COLO829 (cell line): ENCODE data around the gene GNGT2.
A peak's percentile ranks its signal among the peaks of the same experiment; 100 is the strongest.

Source experiments
- DNase-seq: peaks from one replicate; pipeline ENCODE4 v3.0.0; 2012; ENCODE audit warnings: low spot score

GNGT2 gene

GRCh38 chr17:49229076-49229804 is 18.9 kb upstream of the GNGT2 start:
- no peak for DNase-seq

GRCh38 chr17:49227436-49228261 is 17.3 kb upstream of the GNGT2 start:
- DNase-seq = peak; percentile 84

- DNase-seq = no peak
Observed at GRCh38 chr17:49226771-49227435, 16.5 kb upstream of the GNGT2 start.

GRCh38 chr17:49225554-49226236 is 15.3 kb upstream of the GNGT2 start:
- no peak for DNase-seq

GRCh38 chr17:49224997-49225337 is 14.6 kb upstream of the GNGT2 start:
- no peak for DNase-seq

- DNase-seq = no peak
Observed at GRCh38 chr17:49224198-49224996, 14.0 kb upstream of the GNGT2 start.

- peak; percentile 62 for DNase-seq
Observed at GRCh38 chr17:49223517-49224197, 13.3 kb upstream of the GNGT2 start.

- no peak for DNase-seq
Observed at GRCh38 chr17:49223168-49223516, 12.8 kb upstream of the GNGT2 start.

GRCh38 chr17:49219987-49220386 is 9.6 kb upstream of the GNGT2 start:
- DNase-seq = no peak

- DNase-seq = no peak
Observed at GRCh38 chr17:49218941-49219913, 8.9 kb upstream of the GNGT2 start.

GRCh38 chr17:49217651-49218413 is 7.5 kb upstream of the GNGT2 start:
- DNase-seq = no peak

- DNase-seq = no peak
Observed at GRCh38 chr17:49216953-49217650, 6.7 kb upstream of the GNGT2 start.

GRCh38 chr17:49216482-49216881 is 6.1 kb upstream of the GNGT2 start:
- no peak for DNase-seq

GRCh38 chr17:49214676-49215360 is 4.4 kb upstream of the GNGT2 start:
- DNase-seq = no peak

GRCh38 chr17:49213847-49214246 is 3.5 kb upstream of the GNGT2 start:
- no peak for DNase-seq

- DNase-seq = no peak
Observed at GRCh38 chr17:49213399-49213798, 3.0 kb upstream of the GNGT2 start.

- DNase-seq = no peak
Observed at GRCh38 chr17:49209061-49209571, 1.3 kb downstream of the GNGT2 start.

GRCh38 chr17:49204516-49204915 is 5.9 kb downstream of the GNGT2 start:
- no peak for DNase-seq
